ENCODE results near the gene ZNF217. TPM values are rescaled to one million over a fixed set of nuclear protein-coding genes. Genes with fewer than 3 reads are reported as not detected.
"Not testable (repeated sequence)": the region's sequence is repeated elsewhere in the genome, so short reads cannot be mapped to it uniquely, and the experiment has no call there.

The ZNF217 gene
- total RNA-seq, 1 donor from 2014 or later = 84.4 TPM

DNA sequence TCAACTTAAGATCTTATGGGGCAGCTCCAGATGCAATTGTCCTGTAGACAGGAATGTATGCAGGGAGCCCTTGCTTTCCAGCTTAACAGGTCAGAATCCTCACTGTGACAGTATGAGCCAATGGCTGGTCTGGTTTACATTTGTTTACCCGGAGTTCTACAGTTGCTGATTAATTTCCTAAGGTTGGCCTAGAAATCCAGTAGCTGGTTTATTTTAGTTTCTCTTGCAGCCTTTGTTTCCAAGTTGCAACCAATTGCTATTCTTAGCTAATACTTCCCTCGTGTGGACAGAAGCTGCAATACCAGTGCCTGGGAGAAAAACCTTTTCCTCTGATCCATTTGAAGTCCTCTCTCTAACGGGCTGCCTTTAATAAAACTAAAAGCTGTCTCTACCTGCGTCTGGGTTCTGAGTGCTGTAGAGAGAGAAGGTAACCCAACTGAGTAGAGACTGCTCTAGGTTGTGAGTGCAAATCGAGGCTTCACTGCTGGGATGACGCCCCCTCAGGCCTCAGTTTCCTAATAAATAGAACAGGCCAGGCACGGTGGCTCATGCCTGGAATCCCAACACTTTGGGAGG is 45.9 kb downstream of the ZNF217 start:
- H3K4me3 Mint-ChIP-seq = no peak overlapping the region
- Histone ChIP-seq H4K20me1 (ENCODE audit: low read depth) (no peaks in the 10 kb centered on the region), H3K79me2 (ENCODE audit: low read depth) (no peaks in the 10 kb centered on the region), H3K4me2 (no peak overlapping the region), H3K9me3 (ENCODE audit: low read depth) (no peaks in the 10 kb centered on the region), H3F3A (ENCODE audit: low read depth) (no peaks in the 10 kb centered on the region), H3K27ac (no peak overlapping the region), H3K9ac (no peak overlapping the region), H3K27me3 (no peaks in the 10 kb centered on the region), H3K4me3 (no peak overlapping the region), H3K4me1 (peaks cover 6% of the 10 kb centered on the region), H3K36me3 (no peaks in the 10 kb centered on the region), H2AFZ (replicated peaks) (peak overlapping the region; percentile 95)
- TF ChIP-seq, protein P1, sequence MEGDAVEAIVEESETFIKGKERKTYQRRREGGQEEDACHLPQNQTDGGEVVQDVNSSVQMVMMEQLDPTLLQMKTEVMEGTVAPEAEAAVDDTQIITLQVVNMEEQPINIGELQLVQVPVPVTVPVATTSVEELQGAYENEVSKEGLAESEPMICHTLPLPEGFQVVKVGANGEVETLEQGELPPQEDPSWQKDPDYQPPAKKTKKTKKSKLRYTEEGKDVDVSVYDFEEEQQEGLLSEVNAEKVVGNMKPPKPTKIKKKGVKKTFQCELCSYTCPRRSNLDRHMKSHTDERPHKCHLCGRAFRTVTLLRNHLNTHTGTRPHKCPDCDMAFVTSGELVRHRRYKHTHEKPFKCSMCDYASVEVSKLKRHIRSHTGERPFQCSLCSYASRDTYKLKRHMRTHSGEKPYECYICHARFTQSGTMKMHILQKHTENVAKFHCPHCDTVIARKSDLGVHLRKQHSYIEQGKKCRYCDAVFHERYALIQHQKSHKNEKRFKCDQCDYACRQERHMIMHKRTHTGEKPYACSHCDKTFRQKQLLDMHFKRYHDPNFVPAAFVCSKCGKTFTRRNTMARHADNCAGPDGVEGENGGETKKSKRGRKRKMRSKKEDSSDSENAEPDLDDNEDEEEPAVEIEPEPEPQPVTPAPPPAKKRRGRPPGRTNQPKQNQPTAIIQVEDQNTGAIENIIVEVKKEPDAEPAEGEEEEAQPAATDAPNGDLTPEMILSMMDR (IDR thresholded peaks at IDR 0.05) = peak; percentile 98
- no peak for TF ChIP-seq EZH2 (IDR thresholded peaks at IDR 0.05)
- no peak for TF ChIP-seq EZH2phosphoT487 (IDR thresholded peaks at IDR 0.05)
- H3K36me3 Mint-ChIP-seq = no peaks in the 10 kb centered on the region
- peaks cover 9% of the 10 kb centered on the region for H3K4me1 Mint-ChIP-seq
- H3K9me3 Mint-ChIP-seq = no peaks in the 10 kb centered on the region
- DNase-seq (ENCODE audit: low spot score) = peak; percentile 77
- H3K27me3 Mint-ChIP-seq (ENCODE audit: insufficient read depth, low read depth) = no peaks in the 10 kb centered on the region
- peak overlapping the region; percentile 70 for H3K27ac Mint-ChIP-seq

DNA sequence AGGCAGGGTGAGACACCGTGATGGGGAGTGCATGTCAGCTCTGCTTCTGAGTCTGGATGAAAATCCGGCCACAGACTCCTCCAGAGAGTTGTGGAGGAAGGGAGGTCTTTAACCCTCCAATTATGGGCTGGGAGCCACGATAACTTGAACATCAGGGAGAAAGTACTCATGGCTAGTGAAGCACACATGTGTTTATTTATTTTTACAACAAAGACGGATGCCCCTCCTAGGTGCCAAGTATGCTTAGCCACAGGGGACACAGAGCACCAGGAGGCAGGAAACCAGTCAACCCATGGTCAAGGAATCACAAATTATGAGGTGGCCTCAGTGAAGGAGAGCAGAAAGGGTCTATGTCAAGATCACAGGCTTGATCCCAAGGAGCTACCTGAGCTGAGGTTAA is 54.1 kb downstream of the ZNF217 start:
- H3K9me3 ChIP-seq (ENCODE audit: low read depth) = no peaks in the 10 kb centered on the region
- no peaks in the 10 kb centered on the region for H3K27me3 ChIP-seq
- H3K79me2 ChIP-seq (ENCODE audit: low read depth) = no peaks in the 10 kb centered on the region
- H3K4me1 ChIP-seq = peaks cover 6% of the 10 kb centered on the region
- H3K27ac ChIP-seq = no peak overlapping the region
- no peaks in the 10 kb centered on the region for H4K20me1 ChIP-seq (ENCODE audit: low read depth)
- H3K4me3 ChIP-seq = no peak overlapping the region
- no peak overlapping the region for H3K4me3 Mint-ChIP-seq
- no peak overlapping the region for H2AFZ ChIP-seq (replicated peaks)
- H3K36me3 Mint-ChIP-seq = no peaks in the 10 kb centered on the region
- no peak overlapping the region for H3K27ac Mint-ChIP-seq
- no peaks in the 10 kb centered on the region for H3K36me3 ChIP-seq
- H3K9me3 Mint-ChIP-seq = no peaks in the 10 kb centered on the region
- no peak for DNase-seq (ENCODE audit: low spot score)
- TF ChIP-seq EZH2 (IDR thresholded peaks at IDR 0.05) (no peak), EZH2phosphoT487 (IDR thresholded peaks at IDR 0.05) (no peak)
- TF ChIP-seq, protein P1 (IDR thresholded peaks at IDR 0.05) = no peak
- H3K4me2 ChIP-seq = no peak overlapping the region
- H3F3A ChIP-seq (ENCODE audit: low read depth) = peaks cover 9% of the 10 kb centered on the region
- H3K9ac ChIP-seq = no peak overlapping the region
- H3K4me1 Mint-ChIP-seq = peaks cover 4% of the 10 kb centered on the region
- H3K27me3 Mint-ChIP-seq (ENCODE audit: insufficient read depth, low read depth) = peaks cover 3% of the 10 kb centered on the region

DNA sequence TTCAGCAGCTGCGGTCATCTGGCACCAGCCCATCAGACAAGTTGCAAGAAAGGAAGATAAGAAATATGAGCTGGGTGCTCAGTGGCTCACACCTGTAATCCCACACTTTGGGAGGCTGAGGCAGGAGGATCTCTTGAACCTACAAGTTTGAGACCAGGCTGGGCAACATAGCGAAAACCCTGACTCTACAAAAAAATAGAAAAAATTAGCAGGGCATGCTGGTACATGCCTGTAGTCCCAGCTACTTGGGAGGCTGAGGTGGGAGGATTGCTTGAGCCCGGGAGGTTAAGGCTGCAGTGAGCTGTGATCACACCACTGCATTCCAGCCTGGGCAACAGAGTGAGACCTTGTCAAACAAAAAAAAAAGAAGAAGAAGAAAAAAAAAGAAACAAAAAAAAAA is 57.3 kb downstream of the ZNF217 start:
- H3K4me3 Mint-ChIP-seq; H3K27me3 ChIP-seq; DNase-seq (ENCODE audit: low spot score); H3K4me2 ChIP-seq; H2AFZ ChIP-seq (replicated peaks); H3K9me3 ChIP-seq (ENCODE audit: low read depth); H3K36me3 Mint-ChIP-seq; H3K4me3 ChIP-seq; H3K79me2 ChIP-seq (ENCODE audit: low read depth); H3K27me3 Mint-ChIP-seq (ENCODE audit: insufficient read depth, low read depth); H3K4me1 ChIP-seq; H4K20me1 ChIP-seq (ENCODE audit: low read depth); H3K4me1 Mint-ChIP-seq; H3K9ac ChIP-seq; H3K36me3 ChIP-seq; H3K27ac Mint-ChIP-seq; H3F3A ChIP-seq (ENCODE audit: low read depth); H3K9me3 Mint-ChIP-seq: not testable (repeated sequence)
- H3K27ac ChIP-seq = peak overlapping the region; percentile 67

DNA sequence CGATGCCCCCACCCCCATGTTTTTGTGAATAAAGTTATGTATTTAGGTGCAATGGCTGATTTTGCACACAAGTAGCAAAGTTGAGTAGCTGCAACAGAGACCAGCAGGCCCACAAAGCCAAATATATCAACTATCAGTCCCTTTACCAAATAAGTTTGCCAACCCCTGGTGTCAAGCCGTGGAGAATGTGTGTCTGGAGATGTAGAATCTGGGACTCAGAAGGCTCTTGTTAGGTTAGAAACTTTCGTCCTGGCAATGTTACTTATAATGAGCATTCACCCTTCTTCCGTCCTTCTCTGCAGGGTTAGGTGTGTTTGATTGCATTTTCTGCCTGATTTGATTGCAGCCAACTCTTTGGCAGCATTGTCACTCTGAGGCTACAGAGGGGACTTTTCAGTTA is 57.8 kb downstream of the ZNF217 start:
- Mint-ChIP-seq H3K4me1 (peaks cover 4% of the 10 kb centered on the region), H3K36me3 (no peaks in the 10 kb centered on the region), H3K9me3 (no peaks in the 10 kb centered on the region), H3K27ac (no peak overlapping the region), H3K27me3 (ENCODE audit: insufficient read depth, low read depth) (peaks cover 7% of the 10 kb centered on the region), H3K4me3 (no peak overlapping the region)
- no peak for DNase-seq (ENCODE audit: low spot score)
- no peak for TF ChIP-seq EZH2phosphoT487 (IDR thresholded peaks at IDR 0.05)
- TF ChIP-seq, protein P1 (IDR thresholded peaks at IDR 0.05) = no peak
- no peak for TF ChIP-seq EZH2 (IDR thresholded peaks at IDR 0.05)
- Histone ChIP-seq H4K20me1 (ENCODE audit: low read depth) (no peaks in the 10 kb centered on the region), H3K27me3 (no peaks in the 10 kb centered on the region), H3K4me2 (no peak overlapping the region), H3K4me3 (no peak overlapping the region), H3K27ac (peak overlapping the region; percentile 67), H3K4me1 (peaks cover 6% of the 10 kb centered on the region), H3K9ac (no peak overlapping the region), H3K36me3 (no peaks in the 10 kb centered on the region), H3K9me3 (ENCODE audit: low read depth) (no peaks in the 10 kb centered on the region), H2AFZ (replicated peaks) (no peak overlapping the region), H3K79me2 (ENCODE audit: low read depth) (no peaks in the 10 kb centered on the region), H3F3A (ENCODE audit: low read depth) (peaks cover 9% of the 10 kb centered on the region)

Data from neural progenitor cell (in vitro differentiated cells).